Right renal cortex interstitium (tissue), 3 donors: ENCODE measurements around the gene SGSM2. TPM values are rescaled to one million over a fixed set of nuclear protein-coding genes. Genes with fewer than 3 reads are reported as not detected.

Experiments
- DNase-seq, 3 donors: peaks; one replicate each; pipeline ENCODE4 v3.0.0-alpha.2; 2013; ENCODE audit warnings: low read depth in 3 of 3, low spot score in 2 of 3
- polyA plus RNA-seq, 3 donors: library from polyadenylated mRNA; unstranded; fragments of 120-200 nt; gene quantifications; one replicate each; pipeline ENCODE4 v1.2.1, GENCODE V29; 2013; ENCODE audit not compliant: insufficient read length in 3 of 3

Gene SGSM2
- polyA plus RNA-seq, 3 donors = 56.2 to 61.4 (median 56.6) TPM

DNA sequence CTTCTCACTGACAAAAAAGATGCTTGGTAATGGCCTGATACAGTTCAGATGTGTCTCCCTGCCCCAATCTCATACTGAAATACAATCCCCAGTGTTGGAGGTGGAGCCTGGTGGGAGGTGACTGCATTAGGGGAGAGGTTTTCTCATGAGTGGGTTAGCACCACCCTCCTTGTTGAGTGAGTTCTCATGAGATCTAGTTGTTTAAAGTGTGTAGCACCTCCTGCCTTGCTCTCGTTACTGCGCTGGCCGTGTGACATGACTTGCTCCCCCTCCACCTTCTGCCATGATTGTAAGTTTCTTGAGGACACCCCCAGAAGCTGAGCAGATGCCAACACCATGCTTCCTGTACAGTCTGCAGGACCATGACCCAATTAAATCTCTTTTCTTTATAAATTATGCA lies 6.0 kb upstream of the SGSM2 start:
- DNase-seq = no peak

DNA sequence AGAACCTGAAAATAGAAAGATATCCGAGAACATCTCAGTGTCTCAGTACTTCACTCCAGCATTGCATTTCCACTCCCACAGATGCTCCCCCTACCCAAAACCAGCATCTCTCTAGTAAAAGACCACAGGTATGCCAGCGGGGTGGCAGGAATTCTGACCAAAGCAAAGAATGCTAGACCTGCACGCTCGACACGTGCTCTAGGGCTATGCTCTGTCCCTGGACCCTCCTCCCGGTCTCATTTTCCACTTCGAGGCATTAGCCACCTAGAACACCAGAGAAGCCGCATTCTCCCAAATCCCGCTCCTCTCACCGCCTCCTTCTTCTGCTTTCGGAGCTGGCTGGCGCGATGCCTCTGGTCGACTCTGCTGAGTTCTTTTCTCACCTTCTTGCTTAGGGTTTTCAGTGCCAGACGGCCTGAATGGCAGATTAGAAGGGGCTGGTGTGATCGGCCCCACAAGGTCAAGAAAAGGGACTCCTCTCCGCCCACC lies 1.5 kb upstream of the SGSM2 start:
- no peak for DNase-seq

DNA sequence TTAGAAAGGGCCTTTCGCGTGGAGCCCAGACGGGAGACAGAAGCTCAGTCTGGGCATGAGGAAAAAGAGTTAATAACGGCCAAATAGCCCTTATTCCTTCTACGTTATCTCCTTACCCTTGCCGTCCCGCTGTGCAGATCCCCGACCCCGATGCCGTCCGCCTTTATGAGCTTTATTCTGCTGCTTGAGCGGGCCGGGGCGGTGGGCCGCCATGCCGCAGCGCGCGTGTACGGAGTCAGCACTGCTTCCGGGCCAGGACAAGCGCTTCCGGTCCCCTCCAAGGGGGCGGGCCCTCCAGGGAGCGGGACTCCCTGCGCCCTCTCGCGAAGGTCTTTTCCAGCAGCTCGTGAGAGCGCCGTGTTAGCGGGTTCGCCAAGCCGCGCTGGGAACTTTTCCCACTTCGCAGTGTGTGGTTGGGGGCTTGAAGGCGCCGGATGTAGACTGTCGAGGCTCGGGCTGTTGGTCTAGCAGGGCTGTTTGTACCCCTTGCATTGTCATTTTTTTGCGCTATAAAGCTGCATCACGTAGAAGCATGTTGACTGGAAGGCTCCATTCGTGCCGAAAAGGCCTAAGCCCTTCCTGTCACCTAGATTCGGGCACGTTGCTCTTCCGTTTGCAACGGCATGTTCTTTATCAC lies 968 bp upstream of the SGSM2 start, which contains the start of gene TSR1:
Gene TSR1, minus strand, starts transcription at position 243 of the 637 bp plus-strand sequence. Its CDS starts 30 bp downstream, at position 213.
- peak; percentile 64 to 86 (median 83) for DNase-seq

DNA sequence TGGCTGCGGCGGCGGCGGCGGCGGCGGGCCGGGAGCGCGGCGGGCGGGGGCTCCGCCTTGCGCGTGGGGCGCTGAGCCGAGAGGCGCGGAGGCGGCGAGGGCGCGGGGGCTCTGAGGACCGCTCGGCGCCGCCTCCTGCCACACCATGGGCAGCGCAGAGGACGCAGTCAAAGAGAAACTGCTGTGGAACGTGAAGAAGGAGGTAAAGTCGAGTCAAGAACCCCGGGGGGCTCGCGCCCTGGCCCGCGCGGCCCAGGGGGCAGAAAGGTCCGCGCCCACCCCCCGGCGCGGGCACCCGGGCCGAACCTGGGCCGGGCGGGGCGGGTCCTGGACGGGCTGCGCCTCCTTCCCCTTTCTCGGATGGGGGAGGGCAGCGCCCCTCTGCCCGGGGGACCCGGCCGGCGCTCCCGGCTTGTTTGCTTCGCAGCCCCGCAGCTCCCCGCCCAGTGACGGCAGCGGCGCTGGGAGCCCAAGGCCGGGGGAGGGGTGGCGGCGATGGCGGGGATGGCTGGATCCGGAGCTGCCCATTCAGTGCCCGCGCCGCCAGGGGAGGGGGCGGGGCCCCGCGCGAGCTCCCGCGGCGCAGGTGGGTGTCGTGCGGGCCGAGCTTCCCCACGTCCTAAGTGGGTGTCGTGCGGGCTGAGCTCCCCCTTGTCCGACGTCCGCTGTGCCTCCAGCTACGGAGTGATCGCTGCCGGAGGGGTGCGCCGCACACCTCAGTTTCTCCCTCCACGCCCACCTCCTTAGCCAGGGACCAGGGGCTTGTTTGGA lies 428 bp downstream of the SGSM2 start:
- DNase-seq = no peak

DNA sequence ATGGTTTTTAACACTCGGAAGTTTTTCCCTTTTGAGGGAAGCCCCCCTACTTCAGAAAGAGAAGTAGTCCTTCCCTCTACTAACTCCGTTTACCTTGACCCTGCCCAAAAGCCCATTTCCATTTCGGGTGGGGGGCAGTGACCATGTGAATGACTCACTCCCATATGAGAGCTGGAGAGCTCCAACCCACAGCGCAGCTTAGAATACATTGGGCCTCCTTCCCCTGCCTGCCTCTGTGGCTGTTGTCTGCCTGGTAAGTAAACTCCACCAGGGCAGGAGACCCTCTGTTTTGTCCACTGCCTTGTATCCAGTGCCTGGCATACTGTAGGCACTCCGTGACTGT lies 985 bp downstream of the SGSM2 start:
- DNase-seq = no peak

DNA sequence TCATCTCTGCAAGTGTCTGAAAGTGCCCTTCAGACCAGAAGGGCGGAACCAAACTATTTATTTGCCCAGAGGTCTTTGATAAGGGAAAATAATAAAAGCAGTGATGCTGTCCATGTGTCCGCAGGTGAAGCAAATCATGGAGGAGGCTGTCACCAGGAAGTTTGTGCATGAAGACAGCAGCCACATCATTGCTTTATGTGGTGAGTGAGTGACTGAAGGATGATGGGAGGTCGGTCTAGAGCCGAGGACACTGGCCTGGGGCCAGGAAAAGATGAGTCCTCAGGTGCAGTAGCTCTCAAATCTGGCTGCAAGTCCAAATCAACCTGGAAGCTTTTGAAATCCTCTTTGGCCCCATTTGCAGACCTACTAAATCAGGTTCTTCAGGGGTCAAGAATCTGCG lies 6.1 kb downstream of the SGSM2 start:
- no peak for DNase-seq

DNA sequence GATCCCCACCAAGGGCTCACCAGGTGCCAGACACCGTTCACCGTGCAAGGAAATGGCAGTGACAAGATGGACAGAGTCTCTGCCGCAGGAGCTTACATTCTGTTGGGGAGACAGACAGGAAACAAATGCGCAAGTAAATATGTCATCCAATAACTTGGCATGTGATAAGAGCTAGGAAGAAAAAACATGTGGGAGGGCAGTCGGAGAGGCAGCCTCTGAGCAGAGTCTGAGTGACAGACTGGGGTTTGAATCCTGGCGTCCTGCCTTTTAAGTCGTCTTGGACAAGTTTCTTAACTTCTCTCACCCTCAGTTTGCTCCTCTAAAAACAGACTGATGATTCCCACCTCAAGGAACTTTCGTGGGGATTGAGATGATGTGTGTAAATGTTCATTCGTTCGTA lies 7.2 kb downstream of the SGSM2 start:
- no peak for DNase-seq

DNA sequence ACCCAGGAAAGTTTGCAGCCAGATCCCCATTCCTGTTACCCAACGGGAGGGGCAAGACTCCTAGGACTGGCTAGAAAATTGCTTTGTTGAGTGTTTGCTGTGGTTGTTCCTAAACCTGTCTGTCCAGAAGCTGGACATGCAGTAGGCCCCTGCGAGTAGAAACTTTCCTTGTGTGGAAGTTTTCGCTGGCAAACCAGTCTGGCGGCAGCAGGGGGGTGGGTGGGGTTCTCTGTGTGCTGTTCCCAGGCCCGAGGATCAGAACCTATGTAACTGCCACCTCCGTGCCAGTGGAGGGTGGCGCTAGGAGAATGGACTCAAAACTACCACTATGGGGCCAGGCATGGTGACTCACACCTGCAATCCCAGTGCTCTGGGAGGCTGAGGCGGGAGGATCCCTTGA lies 9.2 kb downstream of the SGSM2 start:
- no peak for DNase-seq

DNA sequence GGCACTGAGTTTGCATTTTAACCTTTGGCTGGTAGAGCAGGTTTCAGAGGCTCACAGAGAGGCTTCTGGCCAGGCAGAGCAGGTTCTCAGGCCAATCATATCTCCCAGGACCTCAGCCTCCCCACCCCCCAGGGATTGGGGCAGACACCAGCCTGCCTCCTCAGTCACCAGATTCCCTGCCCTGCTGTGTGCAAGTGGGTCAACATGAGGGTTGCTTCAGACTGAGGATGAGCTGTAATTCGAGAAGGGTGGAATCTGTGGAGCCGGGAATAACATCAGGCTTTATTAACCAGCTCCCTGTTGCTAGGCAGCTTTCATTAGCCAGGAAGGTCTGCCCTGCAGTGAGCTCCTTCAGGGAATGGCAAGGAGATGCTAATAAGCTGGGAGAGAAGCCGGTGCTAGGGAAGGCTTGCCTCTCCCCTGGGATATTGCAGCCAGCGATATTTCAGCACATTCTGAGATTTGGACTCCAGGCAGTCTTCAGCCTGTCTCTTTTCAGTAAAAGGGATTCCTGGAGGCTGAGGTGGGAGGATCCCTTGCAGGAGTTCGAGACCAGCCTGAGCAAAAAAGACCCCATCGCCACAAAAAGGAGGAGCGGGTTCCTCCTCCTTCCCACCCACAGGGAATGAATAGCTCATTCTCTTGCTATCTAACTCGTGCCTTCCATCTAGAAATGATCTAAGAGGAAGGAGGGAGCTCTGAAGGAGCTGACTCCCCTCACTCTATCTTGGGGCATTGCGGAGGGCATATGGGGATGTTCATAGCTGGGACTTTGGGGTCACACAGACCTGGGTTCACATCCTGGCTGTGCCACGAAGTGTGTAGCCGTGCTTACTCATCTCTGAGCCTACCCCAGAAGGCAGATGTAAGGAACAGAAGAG lies 10.7 kb downstream of the SGSM2 start:
- peak in 1 of 3 donors; percentile 67 for DNase-seq

DNA sequence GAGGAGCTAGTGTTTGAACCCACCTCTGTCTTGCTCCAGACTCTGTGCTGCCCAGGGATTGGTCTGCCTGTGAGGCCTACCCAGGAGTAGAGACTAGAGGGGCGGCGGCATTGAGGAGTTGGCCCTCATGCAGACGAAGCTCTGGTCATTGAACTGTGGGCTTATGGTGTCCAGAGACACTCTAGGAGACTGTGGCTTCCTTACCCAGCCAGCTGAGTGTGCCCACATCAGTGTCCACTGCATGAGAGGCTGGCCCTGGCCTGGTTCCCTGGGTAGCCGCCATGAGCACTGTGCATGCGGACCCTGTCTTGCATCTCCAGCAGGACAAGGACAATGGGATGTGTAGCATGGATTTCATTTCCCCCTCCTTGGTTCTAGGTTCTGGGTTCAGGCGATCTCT lies 14.0 kb downstream of the SGSM2 start:
- no peak for DNase-seq

DNA sequence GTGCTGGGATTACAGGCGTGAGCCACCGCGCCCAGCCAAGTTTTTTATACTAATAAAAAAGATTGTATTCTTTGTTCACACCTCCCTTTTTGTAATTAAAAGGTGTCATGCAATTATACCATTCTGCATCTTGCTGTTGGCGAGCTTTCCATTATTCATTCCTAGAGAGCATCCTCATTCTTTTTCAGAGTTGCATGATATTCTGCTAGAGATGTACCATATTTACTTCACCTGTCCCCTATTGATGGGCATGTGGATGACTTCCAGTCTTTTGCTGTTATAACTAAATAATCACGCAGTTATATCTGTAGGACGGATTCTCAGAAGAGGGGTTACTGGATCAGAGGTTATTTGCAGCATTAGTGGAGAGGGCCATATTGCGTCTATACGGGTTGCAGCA lies 17.0 kb downstream of the SGSM2 start:
- no peak for DNase-seq

DNA sequence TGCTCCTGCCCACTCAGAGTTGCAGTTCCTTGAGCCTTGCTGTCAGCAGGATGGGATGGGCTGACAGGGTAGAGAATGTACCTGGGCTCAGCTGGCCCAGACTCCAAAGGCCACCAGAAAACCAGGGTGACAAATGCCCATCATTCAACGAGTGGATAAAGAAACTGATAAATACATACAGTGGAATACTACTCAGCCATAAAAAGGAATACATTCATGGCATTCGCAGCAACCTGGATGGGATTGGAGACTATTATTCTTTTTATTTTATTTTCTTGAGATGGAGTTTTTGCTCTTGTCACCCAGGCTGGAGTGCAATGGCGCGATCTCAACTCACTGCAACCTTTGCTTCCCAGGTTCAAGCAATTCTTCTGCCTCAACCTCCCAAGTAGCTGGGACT lies 19.9 kb downstream of the SGSM2 start:
- no peak for DNase-seq

DNA sequence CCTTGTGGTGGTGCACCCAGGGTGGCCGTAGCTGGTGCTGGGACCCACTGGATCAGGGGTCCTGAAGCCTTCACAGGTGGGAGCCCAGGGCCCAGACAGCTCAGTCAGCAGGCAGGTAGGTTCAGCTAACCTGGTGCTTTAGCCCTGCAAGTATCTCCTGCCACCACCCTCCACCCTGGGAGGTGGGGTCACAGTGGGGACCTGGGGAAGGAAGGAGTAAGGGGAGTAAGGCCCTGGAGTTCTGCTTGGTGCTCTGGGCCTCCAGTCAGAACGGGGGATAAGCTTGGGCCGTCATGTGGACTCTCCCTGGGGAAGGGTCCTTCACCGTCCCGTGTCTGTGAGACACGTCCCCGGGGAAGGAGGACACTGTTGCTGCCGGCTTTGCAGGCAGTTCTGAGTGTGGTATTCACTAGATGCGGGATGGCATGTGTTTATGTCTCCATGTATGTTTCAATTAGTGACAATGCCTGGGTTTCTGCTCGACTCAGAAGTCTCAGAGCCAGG lies 20.7 kb downstream of the SGSM2 start:
- no peak for DNase-seq

DNA sequence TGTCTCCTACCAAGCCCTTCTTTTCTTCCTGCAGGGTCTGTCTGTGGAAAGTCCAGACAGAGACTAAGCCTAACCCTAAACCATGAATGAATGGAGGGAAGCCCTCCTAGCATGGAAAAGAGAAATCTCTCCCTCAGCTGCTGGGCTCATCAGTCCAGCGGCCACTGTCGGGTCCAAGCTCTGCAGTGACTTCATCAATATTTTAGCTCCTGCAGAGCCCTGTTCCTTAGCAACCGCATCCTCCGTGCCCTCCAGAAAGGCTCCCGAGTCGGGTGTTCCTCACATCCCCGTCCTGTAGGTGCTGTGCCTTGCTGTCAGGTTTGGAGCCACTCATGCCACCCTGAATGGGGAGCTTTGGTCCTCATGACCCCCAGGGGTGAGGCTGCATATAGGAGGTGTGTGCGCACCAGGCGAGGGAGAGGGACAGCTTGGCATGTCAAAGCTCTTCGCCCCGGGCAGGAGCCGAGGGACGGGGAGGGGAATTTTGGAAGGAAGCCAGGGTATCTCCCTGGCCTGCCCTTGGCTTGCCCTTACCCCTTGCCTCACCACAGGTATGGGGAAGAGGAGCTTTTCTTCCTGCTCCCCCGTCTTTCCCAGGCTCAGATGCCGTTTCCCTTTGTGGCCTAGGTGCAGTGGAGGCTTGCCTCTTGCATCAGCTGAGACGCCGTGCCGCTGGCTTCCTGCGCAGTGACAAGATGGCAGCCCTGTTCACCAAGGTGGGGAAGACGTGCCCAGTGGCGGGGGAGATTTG lies 23.9 kb downstream of the SGSM2 start:
- DNase-seq = no peak

DNA sequence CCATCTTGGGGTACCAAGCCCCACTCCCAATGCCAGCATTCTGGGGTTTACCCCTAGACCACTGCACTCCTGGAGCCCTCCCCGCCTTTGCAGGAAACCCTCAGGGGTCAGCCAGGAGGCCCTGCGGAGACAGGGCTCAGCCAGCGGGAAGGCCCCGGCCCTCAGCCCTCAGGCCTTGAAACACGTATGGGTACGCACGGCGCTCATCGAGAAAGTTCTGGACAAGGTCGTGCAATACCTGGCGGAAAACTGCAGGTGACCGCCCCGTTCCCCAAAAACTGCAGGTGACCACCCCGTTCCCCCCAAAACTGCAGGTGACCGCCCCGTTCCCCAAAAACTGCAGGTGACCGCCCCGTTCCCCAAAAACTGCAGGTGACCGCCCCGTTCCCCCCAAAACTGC lies 24.7 kb downstream of the SGSM2 start:
- DNase-seq = no peak

DNA sequence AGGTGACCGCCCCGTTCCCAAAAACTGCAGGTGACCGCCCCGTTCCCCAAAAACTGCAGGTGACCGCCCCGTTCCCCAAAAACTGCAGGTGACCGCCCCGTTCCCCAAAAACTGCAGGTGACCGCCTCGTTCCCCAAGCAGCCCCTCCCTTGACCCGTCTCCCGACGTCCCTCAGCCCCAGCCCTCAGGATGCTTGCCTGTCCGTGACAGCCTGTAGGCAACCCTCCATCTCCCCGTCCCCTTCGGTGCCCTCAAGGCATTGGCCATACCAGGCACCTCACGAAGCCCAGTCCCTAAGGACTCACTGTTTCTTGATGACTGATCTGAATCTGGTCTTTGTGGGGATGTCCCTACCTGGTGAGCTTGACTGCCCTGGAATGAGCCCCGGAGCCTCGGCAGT lies 25.1 kb downstream of the SGSM2 start:
- no peak for DNase-seq

DNA sequence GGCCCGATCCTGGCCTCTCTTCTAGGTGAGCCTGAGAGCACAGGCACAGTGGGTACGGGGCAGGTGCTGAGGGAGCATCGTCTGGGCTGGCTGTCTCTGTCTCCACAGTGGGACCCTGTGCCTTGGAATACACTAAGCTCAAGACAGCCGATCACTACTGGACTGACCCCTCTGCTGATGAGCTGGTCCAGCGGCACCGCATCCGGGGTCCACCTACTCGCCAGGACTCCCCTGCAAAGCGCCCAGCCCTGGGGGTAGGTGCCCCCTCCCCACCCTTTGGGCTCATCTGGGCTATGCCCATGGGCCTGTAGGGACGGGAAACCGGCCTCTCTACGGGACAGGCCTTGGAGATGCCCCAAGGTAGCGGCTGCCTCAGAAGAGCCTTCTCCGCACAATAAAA lies 25.6 kb downstream of the SGSM2 start:
- no peak for DNase-seq

DNA sequence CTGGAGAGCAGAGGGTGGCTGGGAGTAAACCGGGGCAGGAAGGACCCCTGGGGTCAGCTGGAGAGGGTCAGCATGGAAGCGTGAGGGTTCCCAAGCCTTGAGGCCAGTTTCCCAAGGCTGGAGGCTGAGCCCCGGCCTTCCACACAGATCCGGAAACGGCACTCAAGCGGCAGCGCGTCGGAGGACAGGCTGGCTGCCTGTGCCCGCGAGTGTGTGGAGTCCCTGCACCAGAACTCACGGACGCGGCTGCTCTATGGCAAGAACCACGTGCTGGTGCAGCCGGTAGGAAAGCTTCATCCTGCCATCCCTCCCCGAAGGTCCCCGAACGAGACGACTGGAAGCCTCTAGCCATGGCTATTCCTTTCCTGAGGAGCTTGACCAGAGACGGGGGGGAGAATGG lies 26.0 kb downstream of the SGSM2 start:
- no peak for DNase-seq

DNA sequence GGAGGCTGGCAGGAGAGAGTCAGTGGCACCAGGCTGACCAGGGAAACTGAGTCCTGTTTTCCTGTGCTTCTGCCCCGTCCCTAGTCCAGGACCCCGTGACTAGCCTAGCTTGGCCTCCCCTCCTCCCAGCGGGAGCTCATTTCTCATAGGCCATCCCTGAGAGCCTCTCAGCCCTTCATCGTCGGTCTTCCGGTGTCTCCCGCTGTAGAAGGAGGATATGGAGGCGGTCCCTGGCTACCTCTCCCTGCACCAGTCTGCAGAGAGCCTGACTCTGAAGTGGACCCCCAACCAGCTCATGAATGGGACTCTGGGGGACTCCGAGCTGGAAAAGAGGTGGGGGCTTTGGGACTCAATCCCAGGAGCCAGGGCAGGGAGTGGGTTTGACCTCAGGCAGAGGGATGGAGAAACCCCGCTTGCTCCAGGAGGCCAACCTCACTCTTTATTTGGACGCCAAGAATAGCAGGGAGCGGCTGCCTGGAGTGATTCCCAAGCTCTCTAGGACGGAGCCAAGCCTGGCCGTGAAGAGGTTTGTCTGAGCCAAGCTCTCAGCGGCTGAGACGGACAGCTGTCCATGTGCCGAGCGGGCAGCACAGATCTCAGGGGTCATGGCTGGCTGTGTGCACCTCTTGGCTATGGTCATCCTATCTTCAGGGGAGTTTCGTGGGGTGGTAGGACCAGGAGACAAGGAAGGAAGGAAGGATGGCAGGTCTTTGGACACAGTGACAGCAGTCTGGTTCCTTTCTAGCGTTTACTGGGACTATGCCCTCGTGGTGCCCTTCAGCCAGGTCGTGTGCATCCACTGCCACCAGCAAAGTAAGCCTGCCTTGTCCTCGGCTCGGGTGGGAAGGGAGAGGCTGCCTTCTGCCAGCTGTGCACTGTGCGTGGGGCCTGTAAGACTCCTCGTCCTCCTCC lies 26.8 kb downstream of the SGSM2 start:
- no peak for DNase-seq

DNA sequence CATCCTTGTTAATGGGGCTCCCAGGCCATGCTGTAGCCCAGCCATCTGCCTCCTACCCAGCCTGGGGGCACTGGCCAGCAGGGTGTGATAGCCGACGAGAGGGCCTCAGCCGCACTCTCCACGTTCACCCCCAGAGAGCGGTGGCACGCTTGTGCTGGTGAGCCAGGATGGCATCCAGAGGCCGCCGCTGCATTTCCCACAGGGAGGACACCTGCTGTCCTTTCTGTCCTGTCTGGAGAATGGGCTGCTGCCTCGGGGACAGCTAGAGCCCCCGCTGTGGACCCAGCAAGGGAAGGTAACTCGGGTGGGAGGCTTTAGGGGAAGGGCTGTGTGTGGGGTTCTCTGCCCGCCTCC lies 27.4 kb downstream of the SGSM2 start:
- DNase-seq = no peak
